ENCODE measurements around the gene EAPP.

- TF ChIP-seq GATAD2B (conservative IDR thresholded peaks at IDR 0.05; ENCODE audit: low read depth): no peak
- TF ChIP-seq EP300 (IDR thresholded peaks at IDR 0.05; ENCODE audit: borderline replicate concordance in 1 of 2, control insufficient read depth in 1 of 2, low read depth in 2 of 2, low read length in 2 of 2): no peak
- TF ChIP-seq POLR2A (IDR thresholded peaks at IDR 0.05; ENCODE audit: low read depth, low read length): no peak
- TF ChIP-seq BMI1 (IDR thresholded peaks at IDR 0.05; ENCODE audit: borderline replicate concordance): no peak
- no peak for TF ChIP-seq POLR2AphosphoS5 (IDR thresholded peaks at IDR 0.05; ENCODE audit: low read length)
- no peak for TF ChIP-seq MXI1 (IDR thresholded peaks at IDR 0.05; ENCODE audit: low read depth, low read length)
- no peak for TF ChIP-seq ELK1 (IDR thresholded peaks at IDR 0.05; ENCODE audit: low read depth, low read length)
- TF ChIP-seq SIN3A (IDR thresholded peaks at IDR 0.05; ENCODE audit: low read depth, low read length): no peak
- no peak for TF ChIP-seq NBN (IDR thresholded peaks at IDR 0.05)
- TF ChIP-seq GABPA (IDR thresholded peaks at IDR 0.05; ENCODE audit: low read depth): no peak
- no peak for TF ChIP-seq RCOR1 (conservative IDR thresholded peaks at IDR 0.05; ENCODE audit: low read depth, low read length)
- TF ChIP-seq USF2 (IDR thresholded peaks at IDR 0.05; ENCODE audit: borderline replicate concordance, low read depth, low read length): no peak
- no peak for TF ChIP-seq RAD51 (IDR thresholded peaks at IDR 0.05)
- TF ChIP-seq BCLAF1 (IDR thresholded peaks at IDR 0.05): no peak
These were observed 54.8 kb downstream of the EAPP start for GRCh38 chr14:34484726-34485125.
